Type B pancreatic cell (in vitro differentiated cells): ENCODE measurements around the gene CORO1C. TPM values are rescaled to one million over a fixed set of nuclear protein-coding genes. Genes with fewer than 3 reads are reported as not detected.

Source experiments
- DNase-seq: peaks from one replicate; pipeline ENCODE4 v3.0.0; 2021; ENCODE audit warnings: mixed read lengths; ENCODE audit not compliant: unreplicated experiment; ENCODE audit errors: extremely low spot score
- H3K27ac Mint-ChIP-seq: 2 replicates; pipeline ENCODE4 v1.8.0; 2021; ENCODE audit warnings: mild to moderate bottlenecking, mixed read lengths
- H3K27me3 Mint-ChIP-seq: 2 replicates; pipeline ENCODE4 v1.8.0; 2021; ENCODE audit warnings: mixed read lengths
- H3K36me3 Mint-ChIP-seq: 2 replicates; pipeline ENCODE4 v1.8.0; 2021; ENCODE audit warnings: mixed read lengths
- H3K4me1 Mint-ChIP-seq: one replicate; pipeline ENCODE4 v1.8.0; 2021; ENCODE audit warnings: mixed read lengths; ENCODE audit not compliant: unreplicated experiment
- H3K4me3 Mint-ChIP-seq: 2 replicates; pipeline ENCODE4 v1.8.0; 2021; ENCODE audit warnings: mild to moderate bottlenecking, mixed read lengths
- H3K9me3 Mint-ChIP-seq: 2 replicates; pipeline ENCODE4 v1.8.0; 2021; ENCODE audit warnings: mixed read lengths
- total RNA-seq: library from RNA; stranded (reverse); gene quantifications from 2 replicates; pipeline ENCODE4 v1.2.1, GENCODE V29; 2021; ENCODE audit warnings: low replicate concordance
- TF ChIP-seq, protein P1 (sequence below): fragments of 200-600 bp; sonication (generic); conservative IDR thresholded peaks from 2 replicates; pipeline ENCODE4 v1.5.0; 2021; ENCODE audit warnings: antibody characterized with exemption, mild to moderate bottlenecking

Gene CORO1C
- total RNA-seq, 1 donor from 2014 or later = 103 TPM

GRCh38 chr12:108696111-108696995 lies 35.0 kb downstream of the CORO1C start:
- Mint-ChIP-seq H3K27ac (peak overlapping the region; percentile 83), H3K4me3 (peak overlapping the region; percentile 6), H3K27me3 (no peaks in the 10 kb centered on the region), H3K9me3 (no peaks in the 10 kb centered on the region), H3K4me1 (peaks cover 62% of the 10 kb centered on the region), H3K36me3 (peaks cover 31% of the 10 kb centered on the region)
- TF ChIP-seq, protein P1, sequence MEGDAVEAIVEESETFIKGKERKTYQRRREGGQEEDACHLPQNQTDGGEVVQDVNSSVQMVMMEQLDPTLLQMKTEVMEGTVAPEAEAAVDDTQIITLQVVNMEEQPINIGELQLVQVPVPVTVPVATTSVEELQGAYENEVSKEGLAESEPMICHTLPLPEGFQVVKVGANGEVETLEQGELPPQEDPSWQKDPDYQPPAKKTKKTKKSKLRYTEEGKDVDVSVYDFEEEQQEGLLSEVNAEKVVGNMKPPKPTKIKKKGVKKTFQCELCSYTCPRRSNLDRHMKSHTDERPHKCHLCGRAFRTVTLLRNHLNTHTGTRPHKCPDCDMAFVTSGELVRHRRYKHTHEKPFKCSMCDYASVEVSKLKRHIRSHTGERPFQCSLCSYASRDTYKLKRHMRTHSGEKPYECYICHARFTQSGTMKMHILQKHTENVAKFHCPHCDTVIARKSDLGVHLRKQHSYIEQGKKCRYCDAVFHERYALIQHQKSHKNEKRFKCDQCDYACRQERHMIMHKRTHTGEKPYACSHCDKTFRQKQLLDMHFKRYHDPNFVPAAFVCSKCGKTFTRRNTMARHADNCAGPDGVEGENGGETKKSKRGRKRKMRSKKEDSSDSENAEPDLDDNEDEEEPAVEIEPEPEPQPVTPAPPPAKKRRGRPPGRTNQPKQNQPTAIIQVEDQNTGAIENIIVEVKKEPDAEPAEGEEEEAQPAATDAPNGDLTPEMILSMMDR = no peak
- no peak for DNase-seq

GRCh38 chr12:108694812-108695278 lies 36.5 kb downstream of the CORO1C start:
- H3K9me3 Mint-ChIP-seq = no peaks in the 10 kb centered on the region
- no peak overlapping the region for H3K4me3 Mint-ChIP-seq
- TF ChIP-seq, protein P1 = no peak
- H3K27me3 Mint-ChIP-seq = no peaks in the 10 kb centered on the region
- no peak for DNase-seq
- H3K36me3 Mint-ChIP-seq = peaks cover 26% of the 10 kb centered on the region
- H3K27ac Mint-ChIP-seq = no peak overlapping the region
- H3K4me1 Mint-ChIP-seq = peaks cover 63% of the 10 kb centered on the region

GRCh38 chr12:108693751-108694150 lies 37.6 kb downstream of the CORO1C start:
- Mint-ChIP-seq H3K4me1 (peaks cover 65% of the 10 kb centered on the region), H3K9me3 (no peaks in the 10 kb centered on the region), H3K36me3 (peaks cover 17% of the 10 kb centered on the region), H3K4me3 (no peak overlapping the region), H3K27ac (peak overlapping the region; percentile 98), H3K27me3 (no peaks in the 10 kb centered on the region)
- TF ChIP-seq, protein P1 = no peak
- no peak for DNase-seq

GRCh38 chr12:108693186-108693730 lies 38.1 kb downstream of the CORO1C start:
- Mint-ChIP-seq H3K27me3 (no peaks in the 10 kb centered on the region), H3K27ac (peak overlapping the region; percentile 98), H3K9me3 (no peaks in the 10 kb centered on the region), H3K4me3 (no peak overlapping the region), H3K4me1 (peaks cover 64% of the 10 kb centered on the region), H3K36me3 (peaks cover 15% of the 10 kb centered on the region)
- DNase-seq = no peak
- TF ChIP-seq, protein P1 = no peak

DNA sequence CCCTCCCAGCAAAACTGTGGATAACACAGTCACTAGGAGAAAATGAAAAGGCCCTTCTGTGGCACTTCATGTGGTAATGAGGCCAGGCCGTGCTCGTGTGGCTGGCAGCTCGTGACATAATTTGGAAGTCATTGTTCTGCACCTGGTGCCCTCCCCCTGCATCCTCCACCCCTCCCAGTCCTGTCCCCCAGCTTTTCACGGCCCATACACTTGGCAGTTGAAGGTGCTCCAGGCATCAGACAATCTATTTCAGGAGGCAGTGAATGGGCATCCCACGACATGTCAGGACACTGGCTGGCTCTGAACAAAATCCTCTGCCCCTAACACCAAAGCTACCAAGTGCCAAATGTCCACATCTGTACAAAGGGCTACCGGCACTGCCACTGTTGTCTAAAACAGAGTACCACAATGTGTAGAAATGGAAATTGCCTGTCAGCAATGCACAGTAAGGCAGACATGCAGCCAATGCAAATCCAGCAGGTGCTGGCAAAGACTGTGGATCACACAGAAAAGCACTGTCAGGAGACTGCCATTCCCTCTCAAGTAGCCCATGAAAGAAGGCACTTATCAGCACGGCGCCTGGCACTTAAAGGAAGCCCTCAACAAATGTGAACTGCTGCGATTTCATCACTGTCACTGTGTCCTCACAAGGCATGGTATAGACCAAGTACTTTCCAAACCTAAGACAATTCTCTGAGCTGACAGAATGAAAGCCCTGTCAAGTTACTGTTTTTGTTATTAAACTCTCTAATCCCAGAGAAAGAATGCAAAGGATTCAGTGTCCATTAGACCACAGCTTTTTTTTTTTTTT lies 39.1 kb downstream of the CORO1C start:
- peak overlapping the region; percentile 98 for H3K27ac Mint-ChIP-seq
- peaks cover 56% of the 10 kb centered on the region for H3K4me1 Mint-ChIP-seq
- no peak for DNase-seq
- H3K4me3 Mint-ChIP-seq = peak overlapping the region; percentile 78
- H3K27me3 Mint-ChIP-seq = no peaks in the 10 kb centered on the region
- peaks cover 9% of the 10 kb centered on the region for H3K36me3 Mint-ChIP-seq
- H3K9me3 Mint-ChIP-seq = no peaks in the 10 kb centered on the region
- TF ChIP-seq, protein P1 = no peak
